RWPE2 (cell line): ENCODE measurements around the gene MAST2.

ENCODE experiments used
- ATAC-seq: fragments of 200-7000 bp; cut with Tn5 transposase; 3 replicates; pipeline ENCODE4 v1.9.1; 2021; ENCODE audit warnings: low read depth
- DNase-seq: peaks from one replicate; pipeline ENCODE4 v3.0.0-alpha.2; 2020; ENCODE audit warnings: low spot score
- H3K27ac ChIP-seq: fragments of 450-650 bp; 2 replicates; pipeline ENCODE4 v1.5.1; 2017; ENCODE audit warnings: mild to moderate bottlenecking; ENCODE audit not compliant: poor library complexity, severe bottlenecking
- H3K27me3 ChIP-seq: fragments of 250-450 bp; sonication (Bioruptor Pico); 2 replicates; pipeline ENCODE4 v1.5.1; 2021; ENCODE audit warnings: mild to moderate bottlenecking, moderate library complexity; ENCODE audit not compliant: insufficient read depth, poor library complexity, severe bottlenecking
- H3K36me3 ChIP-seq: fragments of 250-450 bp; sonication (Bioruptor Pico); 2 replicates; pipeline ENCODE4 v1.5.1; 2020; ENCODE audit warnings: low read depth, mild to moderate bottlenecking, moderate library complexity
- H3K4me1 ChIP-seq: fragments of 250-450 bp; sonication (Bioruptor Pico); 2 replicates; pipeline ENCODE4 v1.5.1; 2021; ENCODE audit warnings: mild to moderate bottlenecking, moderate library complexity; ENCODE audit not compliant: insufficient read depth, poor library complexity, severe bottlenecking
- H3K4me3 ChIP-seq: fragments of 250-450 bp; sonication (Bioruptor Pico); 2 replicates; pipeline ENCODE4 v1.5.1; 2021; ENCODE audit warnings: mild to moderate bottlenecking, moderate library complexity; ENCODE audit not compliant: severe bottlenecking
- H3K9me3 ChIP-seq: fragments of 250-450 bp; sonication (Bioruptor Pico); 2 replicates; pipeline ENCODE4 v1.5.1; 2021; ENCODE audit warnings: mild to moderate bottlenecking, moderate library complexity; ENCODE audit not compliant: severe bottlenecking
- TF ChIP-seq, protein P1 (sequence below): fragments of 450-650 bp; IDR thresholded peaks from one replicate; pipeline ENCODE4 v1.5.1; 2017; ENCODE audit warnings: mild to moderate bottlenecking, moderate library complexity; ENCODE audit not compliant: poor library complexity, severe bottlenecking

Gene MAST2

DNA sequence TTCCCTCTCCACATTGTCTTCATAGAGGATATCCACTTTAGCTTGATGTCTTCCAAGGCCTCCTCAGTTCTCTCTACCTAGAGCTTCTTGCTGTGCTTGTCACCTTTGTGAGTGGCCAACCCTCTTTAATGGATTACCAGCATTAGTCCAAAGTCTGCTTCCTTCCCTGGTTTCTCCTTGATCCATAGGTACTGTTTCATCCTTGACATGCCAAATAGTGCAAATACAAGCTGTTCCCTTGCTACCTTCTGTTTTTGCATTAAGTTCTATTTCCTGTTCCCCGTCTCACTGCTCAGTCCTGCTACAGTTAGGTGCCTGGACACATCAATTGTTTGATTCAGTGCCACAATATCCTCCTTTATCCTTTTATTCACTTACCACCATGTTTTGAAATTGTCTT is 19.2 kb downstream of the MAST2 start:
- Histone ChIP-seq H3K9me3 (no peaks in the 10 kb centered on the region), H3K27ac (no peak overlapping the region), H3K36me3 (peaks cover 15% of the 10 kb centered on the region), H3K4me1 (no peaks in the 10 kb centered on the region), H3K27me3 (no peaks in the 10 kb centered on the region), H3K4me3 (no peak overlapping the region)
- no peak for DNase-seq
- TF ChIP-seq, protein P1, sequence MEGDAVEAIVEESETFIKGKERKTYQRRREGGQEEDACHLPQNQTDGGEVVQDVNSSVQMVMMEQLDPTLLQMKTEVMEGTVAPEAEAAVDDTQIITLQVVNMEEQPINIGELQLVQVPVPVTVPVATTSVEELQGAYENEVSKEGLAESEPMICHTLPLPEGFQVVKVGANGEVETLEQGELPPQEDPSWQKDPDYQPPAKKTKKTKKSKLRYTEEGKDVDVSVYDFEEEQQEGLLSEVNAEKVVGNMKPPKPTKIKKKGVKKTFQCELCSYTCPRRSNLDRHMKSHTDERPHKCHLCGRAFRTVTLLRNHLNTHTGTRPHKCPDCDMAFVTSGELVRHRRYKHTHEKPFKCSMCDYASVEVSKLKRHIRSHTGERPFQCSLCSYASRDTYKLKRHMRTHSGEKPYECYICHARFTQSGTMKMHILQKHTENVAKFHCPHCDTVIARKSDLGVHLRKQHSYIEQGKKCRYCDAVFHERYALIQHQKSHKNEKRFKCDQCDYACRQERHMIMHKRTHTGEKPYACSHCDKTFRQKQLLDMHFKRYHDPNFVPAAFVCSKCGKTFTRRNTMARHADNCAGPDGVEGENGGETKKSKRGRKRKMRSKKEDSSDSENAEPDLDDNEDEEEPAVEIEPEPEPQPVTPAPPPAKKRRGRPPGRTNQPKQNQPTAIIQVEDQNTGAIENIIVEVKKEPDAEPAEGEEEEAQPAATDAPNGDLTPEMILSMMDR: no peak
- ATAC-seq: no peak

DNA sequence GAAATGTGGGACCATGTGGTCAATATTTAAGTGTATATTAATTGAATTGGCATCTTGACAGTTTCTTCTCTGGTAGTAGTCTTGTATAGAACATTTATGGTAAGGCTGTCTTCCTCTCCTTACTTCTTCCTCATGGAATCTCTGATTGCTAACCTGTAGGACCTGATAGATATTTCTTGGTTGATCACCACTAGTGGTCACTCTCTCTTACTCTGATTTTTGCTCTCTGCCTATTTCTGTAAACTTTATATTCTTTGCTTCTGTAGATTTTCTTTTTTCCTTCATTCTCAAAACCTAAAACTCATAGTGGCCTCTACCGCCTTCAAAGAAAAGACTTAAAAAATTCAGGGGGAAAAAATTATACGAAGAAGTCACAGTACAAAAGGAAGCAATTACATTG is 21.2 kb downstream of the MAST2 start:
- no peak overlapping the region for H3K4me3 ChIP-seq
- no peak for DNase-seq
- H3K4me1 ChIP-seq: no peaks in the 10 kb centered on the region
- H3K27me3 ChIP-seq: no peaks in the 10 kb centered on the region
- no peak for ATAC-seq
- TF ChIP-seq, protein P1: no peak
- no peaks in the 10 kb centered on the region for H3K9me3 ChIP-seq
- H3K36me3 ChIP-seq: peaks cover 21% of the 10 kb centered on the region
- H3K27ac ChIP-seq: no peak overlapping the region

DNA sequence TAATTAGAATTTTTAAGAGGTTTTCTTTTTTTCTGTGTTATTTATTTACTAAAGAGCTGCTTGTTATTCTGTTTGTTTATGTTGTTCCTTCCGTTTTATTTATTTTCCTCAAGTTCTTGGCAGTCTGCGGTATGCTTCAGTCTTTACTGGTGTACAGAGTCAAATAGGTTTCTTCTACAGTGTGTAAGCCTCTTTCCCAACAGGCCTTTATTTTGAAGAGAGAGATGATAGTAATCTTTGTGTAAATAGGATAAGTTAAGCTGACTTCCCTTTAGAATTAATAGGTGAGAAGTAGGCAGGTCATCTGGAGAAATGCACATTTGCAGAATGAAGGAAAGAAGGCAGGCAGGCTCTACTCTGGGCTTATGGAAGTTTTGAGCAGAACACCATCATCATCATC is 23.8 kb downstream of the MAST2 start:
- Histone ChIP-seq H3K4me1 (no peaks in the 10 kb centered on the region), H3K27ac (no peak overlapping the region), H3K9me3 (no peaks in the 10 kb centered on the region), H3K27me3 (no peaks in the 10 kb centered on the region), H3K36me3 (peaks cover 22% of the 10 kb centered on the region), H3K4me3 (no peak overlapping the region)
- DNase-seq: no peak
- TF ChIP-seq, protein P1: no peak
- ATAC-seq: no peak

DNA sequence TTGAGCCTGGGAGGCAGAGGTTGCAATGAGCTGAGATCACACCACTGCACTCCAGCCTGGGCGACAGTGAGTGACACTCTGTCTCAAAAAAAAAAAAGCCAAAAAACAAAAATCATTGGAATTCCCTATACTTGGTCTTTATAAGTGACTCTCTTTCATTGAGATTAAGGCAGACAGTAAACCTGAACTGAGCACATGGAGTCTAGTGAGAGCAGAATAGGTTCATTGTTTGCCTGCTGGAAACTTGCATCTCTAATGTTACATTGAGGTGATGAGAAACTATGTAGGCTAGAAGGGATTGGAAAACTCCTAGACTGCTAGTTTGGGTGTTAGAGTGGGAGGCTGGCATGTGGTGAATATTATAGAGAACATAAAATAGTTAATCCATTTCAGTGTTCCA is 25.4 kb downstream of the MAST2 start:
- Histone ChIP-seq H3K9me3 (no peaks in the 10 kb centered on the region), H3K27ac (no peak overlapping the region)
- TF ChIP-seq, protein P1: no peak

DNA sequence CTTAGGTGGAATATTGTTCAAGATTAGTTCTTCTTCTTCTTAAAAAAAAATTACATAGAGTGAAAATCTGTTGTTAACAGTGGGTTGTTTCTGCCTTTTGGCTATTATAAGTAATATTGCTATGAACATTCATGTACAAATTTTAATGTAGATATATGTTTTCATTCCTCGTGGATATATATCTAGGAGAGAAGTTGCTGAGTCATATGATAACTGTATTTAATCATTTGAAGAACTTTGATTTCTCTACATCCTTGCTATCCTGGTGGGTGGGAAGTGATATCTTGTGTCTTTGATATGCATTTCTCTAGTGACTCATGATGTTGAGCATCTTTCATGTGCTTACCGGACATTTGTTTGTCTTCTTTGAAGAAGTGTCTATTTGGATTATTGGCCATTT is 29.9 kb downstream of the MAST2 start:
- Histone ChIP-seq H3K27me3 (no peaks in the 10 kb centered on the region), H3K36me3 (peaks cover 15% of the 10 kb centered on the region; the same call in 1 of the 2 replicates), H3K27ac (no peak overlapping the region), H3K9me3 (no peaks in the 10 kb centered on the region), H3K4me3 (no peak overlapping the region), H3K4me1 (no peaks in the 10 kb centered on the region)
- TF ChIP-seq, protein P1: no peak
- ATAC-seq (no peak), DNase-seq (no peak)

More for the DNA sequence above, 25.4 kb downstream of the MAST2 start:
- Histone ChIP-seq H3K36me3 (peaks cover 28% of the 10 kb centered on the region), H3K27me3 (no peaks in the 10 kb centered on the region), H3K4me1 (no peaks in the 10 kb centered on the region), H3K4me3 (no peak overlapping the region)
- no peak for DNase-seq
- ATAC-seq: no peak
